Measurements from ENCODE around the gene TMEM117.

TMEM117 gene

GRCh38 chr12:43805860-43806736, 29.8 kb upstream of the TMEM117 start, which contains the start of gene TWF1:
TSS of gene TWF1 (minus strand) at chr12:43806317. CDS start at chr12:43806245, 72 bp downstream.
- TF ChIP-seq, protein P1, sequence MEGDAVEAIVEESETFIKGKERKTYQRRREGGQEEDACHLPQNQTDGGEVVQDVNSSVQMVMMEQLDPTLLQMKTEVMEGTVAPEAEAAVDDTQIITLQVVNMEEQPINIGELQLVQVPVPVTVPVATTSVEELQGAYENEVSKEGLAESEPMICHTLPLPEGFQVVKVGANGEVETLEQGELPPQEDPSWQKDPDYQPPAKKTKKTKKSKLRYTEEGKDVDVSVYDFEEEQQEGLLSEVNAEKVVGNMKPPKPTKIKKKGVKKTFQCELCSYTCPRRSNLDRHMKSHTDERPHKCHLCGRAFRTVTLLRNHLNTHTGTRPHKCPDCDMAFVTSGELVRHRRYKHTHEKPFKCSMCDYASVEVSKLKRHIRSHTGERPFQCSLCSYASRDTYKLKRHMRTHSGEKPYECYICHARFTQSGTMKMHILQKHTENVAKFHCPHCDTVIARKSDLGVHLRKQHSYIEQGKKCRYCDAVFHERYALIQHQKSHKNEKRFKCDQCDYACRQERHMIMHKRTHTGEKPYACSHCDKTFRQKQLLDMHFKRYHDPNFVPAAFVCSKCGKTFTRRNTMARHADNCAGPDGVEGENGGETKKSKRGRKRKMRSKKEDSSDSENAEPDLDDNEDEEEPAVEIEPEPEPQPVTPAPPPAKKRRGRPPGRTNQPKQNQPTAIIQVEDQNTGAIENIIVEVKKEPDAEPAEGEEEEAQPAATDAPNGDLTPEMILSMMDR (IDR thresholded peaks at IDR 0.05; ENCODE audit: low read depth, low read length): peak; percentile 26; the same call in 1 of the 2 replicates
- H3K4me3 ChIP-seq (ENCODE audit: low read depth, low read length): peak within 1 kb of the TSS; percentile 92

DNA sequence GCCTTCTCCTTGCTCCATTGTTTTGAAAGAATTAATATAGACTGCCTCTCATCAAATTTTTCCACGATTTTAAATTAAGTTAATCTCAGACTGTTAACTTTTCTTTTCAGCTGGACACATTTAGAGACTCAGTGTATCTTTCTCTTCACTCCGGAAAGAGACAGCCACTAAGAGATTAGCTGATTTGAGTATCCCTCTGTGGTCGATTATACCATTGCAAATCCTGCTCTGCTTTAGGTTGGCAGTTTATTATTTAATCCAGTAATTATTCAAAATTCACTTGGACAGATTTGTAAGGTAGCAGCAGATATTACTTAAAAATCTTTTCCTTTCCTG, 29.2 kb upstream of the TMEM117 start:
- peak overlapping the region; percentile 92 for H3K4me3 ChIP-seq (ENCODE audit: low read depth, low read length)
- TF ChIP-seq, protein P1 (IDR thresholded peaks at IDR 0.05; ENCODE audit: low read depth, low read length): no peak

DNA sequence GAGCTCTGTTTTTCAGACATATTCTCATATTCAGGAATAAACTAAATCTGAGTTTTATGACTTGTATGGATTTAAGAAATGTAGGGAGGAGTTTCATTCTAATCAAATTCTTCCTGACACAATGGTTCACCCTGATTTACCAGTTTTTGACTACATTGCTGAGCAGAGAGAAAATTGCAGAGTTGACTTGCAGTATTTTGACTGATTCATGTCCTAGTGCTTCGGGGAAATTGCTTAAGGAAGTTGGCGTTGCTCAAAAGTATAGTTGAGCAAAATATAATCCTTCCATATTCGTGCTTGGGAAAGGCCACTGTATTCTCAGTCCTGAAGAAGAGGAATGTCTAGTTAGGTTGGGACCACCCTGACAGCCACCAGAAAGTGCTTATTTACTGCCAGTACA, 28.5 kb upstream of the TMEM117 start:
- TF ChIP-seq, protein P1 (IDR thresholded peaks at IDR 0.05; ENCODE audit: low read depth, low read length): no peak
- H3K4me3 ChIP-seq (ENCODE audit: low read depth, low read length): no peak overlapping the region

DNA sequence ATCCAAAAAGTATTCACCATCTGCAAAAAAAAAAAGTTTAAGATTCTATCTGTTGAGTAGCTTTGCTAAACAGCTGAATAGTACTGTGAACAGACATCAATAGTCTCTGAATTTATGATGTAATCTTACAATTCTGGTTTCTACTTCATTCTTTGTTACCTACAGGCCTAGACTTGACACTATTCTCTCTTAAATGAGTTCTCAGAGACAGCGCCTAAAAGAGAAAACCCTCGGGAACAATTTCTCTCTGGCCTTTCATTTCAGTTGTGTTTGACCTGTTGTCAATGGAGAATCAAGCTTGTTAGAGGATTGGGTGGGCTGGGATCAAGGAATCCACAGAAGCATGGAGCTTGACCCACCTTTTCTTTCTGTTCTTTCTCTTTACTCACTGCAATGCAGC, 23.8 kb upstream of the TMEM117 start:
- TF ChIP-seq, protein P1 (IDR thresholded peaks at IDR 0.05; ENCODE audit: low read depth, low read length): no peak
- H3K4me3 ChIP-seq (ENCODE audit: low read depth, low read length): no peak overlapping the region

GRCh38 chr12:43812926-43813325, 23.0 kb upstream of the TMEM117 start:
- H3K4me3 ChIP-seq (ENCODE audit: low read depth, low read length): no peak overlapping the region
- TF ChIP-seq, protein P1 (IDR thresholded peaks at IDR 0.05; ENCODE audit: low read depth, low read length): no peak

GRCh38 chr12:43815416-43815815, 20.5 kb upstream of the TMEM117 start:
- TF ChIP-seq, protein P1 (IDR thresholded peaks at IDR 0.05; ENCODE audit: low read depth, low read length): no peak
- H3K4me3 ChIP-seq (ENCODE audit: low read depth, low read length): no peak overlapping the region

GRCh38 chr12:43816168-43816567, 19.7 kb upstream of the TMEM117 start:
- TF ChIP-seq, protein P1 (IDR thresholded peaks at IDR 0.05; ENCODE audit: low read depth, low read length): no peak
- H3K4me3 ChIP-seq (ENCODE audit: low read depth, low read length): no peak overlapping the region

Measured in WI38 (cell line).